ENCODE results near the gene ZNF212. TPM values are rescaled to one million over a fixed set of nuclear protein-coding genes. Genes with fewer than 3 reads are reported as not detected.

ZNF212 gene
- polyA plus RNA-seq, 10 donors: 7.4 to 11.1 (median 9.3) TPM

DNA sequence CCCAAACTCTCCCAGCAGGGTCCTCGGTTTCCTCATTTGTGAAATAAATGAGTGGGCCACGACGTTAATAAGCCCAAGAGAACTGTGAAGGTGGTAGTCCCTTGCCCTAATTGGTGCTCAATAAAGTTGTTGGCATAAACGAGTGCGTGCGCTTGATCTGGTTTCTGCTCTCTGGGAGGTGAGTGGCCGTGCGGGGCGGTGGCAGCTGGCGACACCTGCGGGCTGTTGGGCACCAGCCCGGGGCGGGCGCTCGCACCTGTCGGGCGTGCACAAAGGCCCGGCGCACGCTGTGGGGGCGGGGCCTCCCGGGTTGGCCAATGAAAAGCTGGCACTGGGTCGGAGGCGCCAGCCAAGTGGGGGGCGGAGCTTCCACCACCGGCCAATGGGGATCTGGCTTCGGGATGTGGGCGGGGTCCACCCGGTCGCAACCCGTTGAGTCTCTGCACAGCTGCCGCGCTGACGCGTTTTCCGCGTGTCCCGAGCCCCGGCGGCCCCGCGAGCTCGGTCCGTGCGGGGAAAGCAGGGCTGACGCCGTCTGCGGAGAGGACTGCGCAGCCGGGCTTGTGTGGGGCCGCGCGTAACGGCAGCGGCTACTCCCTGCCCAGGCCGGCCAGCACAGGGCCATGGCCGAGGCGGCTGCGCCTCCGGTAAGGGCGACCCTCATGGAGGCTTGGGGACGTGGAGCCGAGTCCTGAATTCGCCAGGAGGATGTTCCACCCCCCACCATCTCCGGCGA lies 45.6 kb downstream of the ZNF212 start:
- DNase-seq: peak; percentile 86 to 95 (median 91)

DNA sequence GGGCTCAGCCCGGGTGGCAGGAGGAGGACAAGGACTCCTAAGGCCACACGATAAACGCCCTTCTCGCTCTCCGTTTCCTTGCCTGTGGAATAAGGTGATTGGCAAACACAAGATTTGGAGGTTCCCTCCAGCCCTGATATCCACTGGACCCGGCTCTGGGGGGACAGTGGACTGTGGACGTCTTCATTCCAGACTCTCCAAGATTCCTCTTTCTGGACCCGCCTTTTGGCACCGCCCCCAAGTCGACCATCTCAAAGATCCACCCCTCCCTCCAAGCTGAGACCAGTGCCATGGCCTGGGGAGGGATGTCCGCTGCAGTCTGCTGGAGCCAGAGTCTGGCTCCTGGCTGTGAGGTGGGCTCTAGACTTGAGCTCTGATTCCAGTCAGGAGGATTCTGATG lies 46.2 kb downstream of the ZNF212 start:
- DNase-seq: peak in 2 of 3 donors; percentile 44 to 70

DNA sequence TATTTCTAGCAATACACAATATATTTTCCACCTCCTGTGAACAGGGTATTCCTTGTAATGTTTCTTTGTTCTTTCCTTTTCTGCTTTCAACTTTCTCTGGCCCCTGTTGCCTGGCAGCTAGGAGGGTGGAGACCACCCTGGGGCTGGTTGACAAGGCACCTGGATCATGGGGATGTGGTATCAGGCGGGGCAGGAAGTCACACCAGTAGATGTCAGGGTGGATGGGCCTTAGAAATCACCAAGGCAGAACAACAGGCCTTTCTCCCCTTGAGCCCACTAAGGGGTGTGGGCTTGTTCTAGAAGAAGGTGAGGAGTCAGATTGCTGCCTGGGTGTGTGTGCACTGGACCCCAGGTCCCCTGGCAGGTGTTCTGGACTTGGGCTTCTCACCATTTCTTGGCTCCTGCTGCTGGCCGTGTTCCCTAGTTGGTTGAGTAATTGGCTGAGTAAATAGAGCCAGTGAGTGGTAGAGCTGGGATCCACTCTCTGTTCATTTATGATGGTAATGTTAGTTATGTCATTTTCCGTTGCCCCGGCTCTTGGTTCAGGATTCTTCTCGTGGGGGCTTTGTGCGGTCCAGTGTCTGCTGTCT lies 47.5 kb downstream of the ZNF212 start:
- no peak for DNase-seq

DNA sequence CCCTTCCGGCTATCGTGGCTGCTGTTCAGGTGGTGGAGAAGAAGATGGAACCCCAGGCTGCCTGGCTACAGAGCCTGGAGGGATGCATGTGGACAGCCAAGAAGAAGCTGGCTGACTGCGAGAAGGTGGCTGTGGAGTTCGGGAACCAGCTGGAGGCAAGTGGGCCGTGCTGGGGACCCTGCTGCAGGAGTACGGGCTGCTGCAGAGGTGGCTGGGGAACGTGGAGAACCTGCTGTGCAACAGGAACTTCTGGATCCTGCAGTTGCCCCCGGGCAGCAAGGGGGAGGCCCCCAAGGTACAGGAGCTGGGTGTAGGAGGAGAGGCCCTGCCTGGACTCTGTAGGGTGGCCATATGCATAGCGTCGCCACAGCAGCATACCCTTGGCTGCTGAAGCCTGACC lies 48.2 kb downstream of the ZNF212 start:
- no peak for DNase-seq

DNA sequence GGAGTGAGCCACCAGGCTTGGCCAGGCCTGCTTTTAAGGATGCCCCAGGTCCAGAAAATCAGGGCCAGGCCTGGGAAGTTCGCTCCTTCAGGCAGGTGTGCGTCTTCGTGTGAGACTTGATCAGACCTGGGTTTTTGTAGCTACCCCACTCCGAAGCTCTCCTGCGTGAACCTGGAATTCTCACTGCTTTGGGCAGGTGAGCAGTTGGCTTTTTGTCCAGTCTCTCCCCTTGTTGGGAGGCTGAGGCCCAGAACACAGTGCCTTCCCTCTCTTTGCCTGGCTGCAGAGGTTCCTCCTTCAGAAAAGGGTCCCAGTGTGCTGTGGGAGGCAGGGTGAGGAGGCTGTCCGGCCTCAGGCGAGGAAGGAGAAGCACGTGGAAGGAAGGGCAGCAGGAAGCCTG lies 49.8 kb downstream of the ZNF212 start:
- no peak for DNase-seq

DNA sequence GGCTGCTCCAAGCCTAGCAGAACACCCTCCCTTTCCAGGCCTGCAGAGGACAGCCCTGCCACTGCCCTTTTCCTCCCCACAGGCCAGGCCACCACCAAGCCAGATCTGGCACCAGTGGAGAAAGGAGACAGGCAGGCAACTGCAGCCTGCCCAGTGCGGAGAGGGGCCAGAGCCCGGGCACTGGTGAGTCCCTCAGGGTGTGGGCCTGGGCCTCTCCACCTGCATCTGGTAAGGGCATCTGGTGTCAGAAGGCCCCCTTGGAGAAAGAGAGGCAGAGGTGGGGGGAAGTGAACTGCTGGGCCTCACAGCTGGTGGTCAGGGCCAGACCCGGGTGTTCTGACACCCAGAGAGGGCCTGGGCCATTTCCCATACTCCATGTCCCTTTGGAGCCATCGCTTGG lies 50.4 kb downstream of the ZNF212 start:
- DNase-seq: no peak

GRCh38 chr7:149291036-149291780 lies 51.8 kb downstream of the ZNF212 start:
- no peak for DNase-seq

- no peak for DNase-seq
These were observed 52.5 kb downstream of the ZNF212 start for GRCh38 chr7:149291781-149292461.

DNA sequence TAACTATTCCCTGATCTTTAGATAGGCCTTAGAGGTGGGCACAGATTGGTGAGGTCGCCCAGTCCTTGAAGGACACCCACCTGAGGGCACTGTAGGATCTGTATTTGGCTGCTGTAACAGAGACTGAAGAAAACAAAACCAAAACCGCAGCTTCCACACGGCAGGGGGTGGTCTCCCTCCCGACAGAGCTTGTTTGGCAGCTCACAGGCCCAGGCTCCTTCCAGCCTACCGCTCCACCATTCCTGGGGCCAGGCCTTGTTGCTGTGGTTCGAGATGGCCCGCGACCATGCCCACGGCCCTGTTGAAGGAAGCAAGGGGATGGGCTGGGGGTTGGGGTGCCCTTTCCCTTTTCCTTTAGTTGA lies 53.0 kb downstream of the ZNF212 start:
- no peak for DNase-seq

DNA sequence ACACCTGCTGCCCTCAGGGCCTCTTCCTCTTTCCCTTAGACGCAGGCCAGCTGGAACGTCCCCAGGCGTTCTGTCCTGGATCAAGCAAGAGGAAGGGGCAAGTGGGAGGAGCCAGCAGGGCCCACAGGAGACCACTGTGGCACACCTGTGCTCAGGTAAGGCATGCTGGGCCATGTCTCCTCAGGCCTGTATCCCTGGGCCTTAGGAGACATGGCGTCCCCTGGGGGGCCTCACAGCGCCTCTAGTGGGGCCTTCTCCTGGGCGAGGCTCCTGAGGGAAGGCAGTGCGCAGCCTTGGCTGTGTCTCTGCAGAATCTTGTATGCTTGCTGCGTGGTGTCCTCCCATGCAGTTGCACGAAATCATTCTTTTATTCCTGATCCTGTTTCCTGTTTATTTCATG lies 53.9 kb downstream of the ZNF212 start:
- no peak for DNase-seq

DNA sequence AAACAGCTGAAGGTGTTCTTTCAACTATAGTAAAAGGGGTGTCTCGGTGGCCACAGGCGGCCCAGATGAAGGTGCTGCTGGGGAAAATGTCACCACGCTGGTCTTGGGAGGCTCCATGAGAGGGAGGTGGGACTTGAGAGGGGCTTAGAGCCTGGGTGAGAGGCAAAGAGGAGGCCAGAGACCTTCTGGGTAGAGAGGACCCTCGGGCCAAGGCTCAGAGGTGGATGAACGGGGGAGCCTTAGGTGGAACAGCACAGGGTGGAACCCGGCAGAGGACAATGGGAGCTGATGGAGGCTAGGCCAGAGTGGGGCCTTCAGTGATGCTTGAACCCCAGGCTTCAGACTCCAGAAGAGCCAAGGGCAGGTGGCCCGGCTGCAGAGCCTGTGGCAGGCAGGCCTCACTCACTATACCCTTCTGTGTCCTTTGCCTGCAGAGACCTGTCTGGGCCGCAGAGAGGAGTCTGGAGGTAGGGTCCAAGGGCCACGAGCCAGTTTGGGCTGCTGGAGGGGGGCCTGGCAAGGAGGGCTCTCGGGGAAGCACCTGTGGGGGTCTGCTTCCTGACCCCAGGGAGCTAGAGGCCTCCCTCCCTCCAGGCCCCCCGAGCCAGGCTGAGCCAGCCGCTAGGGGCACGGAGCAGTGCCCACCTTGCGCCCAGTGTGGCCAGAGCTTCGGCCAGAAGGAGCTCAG lies 54.6 kb downstream of the ZNF212 start:
- DNase-seq: no peak

- no peak for DNase-seq
These were observed 55.4 kb downstream of the ZNF212 start for GRCh38 chr7:149294634-149295480.

DNA sequence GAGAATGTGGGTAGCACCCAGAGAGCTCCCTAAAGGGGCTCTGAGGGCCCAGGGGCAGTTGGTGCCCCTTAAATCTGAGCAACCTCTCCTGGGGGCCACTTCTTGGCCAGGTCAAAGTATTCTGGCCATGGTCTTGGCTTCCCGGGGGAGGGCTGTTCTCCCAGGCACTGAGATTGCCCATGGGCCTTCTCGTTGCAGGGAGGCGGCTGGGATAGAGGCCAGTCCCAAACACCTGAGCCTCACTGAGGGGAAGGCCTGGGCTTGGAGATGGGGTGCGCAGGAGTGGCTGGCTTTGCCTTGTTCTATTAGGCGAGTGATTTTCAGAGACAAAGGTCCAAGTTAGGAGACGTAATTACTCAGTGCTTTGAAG lies 56.0 kb downstream of the ZNF212 start:
- no peak for DNase-seq

- no peak for DNase-seq
These were observed 56.9 kb downstream of the ZNF212 start for GRCh38 chr7:149296368-149296767.

DNA sequence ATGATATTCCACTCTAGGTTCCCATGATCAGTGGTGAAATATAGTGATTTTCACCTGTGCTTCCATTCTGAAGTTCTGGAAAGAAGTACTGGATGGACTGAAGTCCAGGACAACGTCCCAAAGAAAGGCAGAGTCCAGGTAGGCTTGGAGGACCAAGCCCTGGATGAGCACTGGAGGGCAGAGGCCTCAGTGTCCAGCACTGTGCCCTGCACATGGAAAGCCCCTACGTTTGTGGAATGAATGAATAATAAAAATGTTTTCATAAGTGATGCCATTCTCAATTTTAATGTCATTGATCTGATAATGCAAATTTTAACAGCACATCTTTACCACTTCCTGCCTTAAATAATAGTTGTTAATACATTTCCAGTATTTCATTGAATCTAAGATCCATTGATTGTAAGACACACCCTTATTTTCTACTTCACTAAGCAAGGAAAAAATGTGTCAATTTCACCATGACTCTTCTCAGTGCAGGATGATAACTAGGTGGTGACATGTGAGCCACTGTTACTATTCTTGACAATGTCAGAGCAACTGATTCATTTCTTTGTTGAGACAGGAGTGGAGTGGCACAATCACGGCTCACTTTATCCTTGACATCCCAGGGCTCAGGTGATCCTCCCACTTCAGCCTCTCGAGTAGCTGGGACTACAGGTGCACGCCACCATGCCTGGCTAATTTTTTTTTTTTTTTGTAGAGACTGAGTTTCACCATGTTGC lies 57.7 kb downstream of the ZNF212 start:
- DNase-seq: no peak

DNA sequence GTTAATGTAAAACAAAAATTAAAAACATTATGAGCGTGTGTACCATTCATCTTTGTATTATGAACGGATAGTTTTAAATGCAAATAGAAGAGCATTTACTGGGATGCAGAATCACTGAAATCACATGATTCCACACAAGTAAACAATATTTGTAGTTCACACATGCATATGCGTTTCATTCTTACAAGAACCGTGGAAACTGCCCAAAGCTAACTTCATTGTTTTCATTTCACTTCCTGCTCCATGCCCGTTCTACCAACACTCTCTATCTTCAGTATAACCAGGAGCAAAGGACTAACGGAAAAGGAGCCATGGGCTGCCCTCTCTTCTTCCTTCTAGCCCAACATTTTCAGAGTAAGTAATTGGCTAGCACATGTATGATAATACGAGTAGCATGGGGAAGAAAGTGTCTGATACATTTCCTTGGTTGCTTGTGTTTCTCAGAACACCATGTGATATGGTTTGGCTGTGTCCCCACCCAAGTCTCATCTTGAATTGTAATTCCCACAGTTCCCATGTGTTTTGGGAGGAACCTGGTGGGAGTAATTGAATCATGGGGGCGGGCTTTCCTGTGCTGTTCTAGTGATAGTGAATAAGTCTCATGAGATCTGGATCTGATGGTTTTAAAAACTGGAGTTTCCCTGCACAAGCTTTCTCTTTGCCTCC lies 61.3 kb downstream of the ZNF212 start:
- no peak for DNase-seq

- DNase-seq: no peak
These were observed 62.8 kb downstream of the ZNF212 start for GRCh38 chr7:149302222-149302621.

GRCh38 chr7:149302865-149303264 lies 63.4 kb downstream of the ZNF212 start:
- DNase-seq: no peak

DNA sequence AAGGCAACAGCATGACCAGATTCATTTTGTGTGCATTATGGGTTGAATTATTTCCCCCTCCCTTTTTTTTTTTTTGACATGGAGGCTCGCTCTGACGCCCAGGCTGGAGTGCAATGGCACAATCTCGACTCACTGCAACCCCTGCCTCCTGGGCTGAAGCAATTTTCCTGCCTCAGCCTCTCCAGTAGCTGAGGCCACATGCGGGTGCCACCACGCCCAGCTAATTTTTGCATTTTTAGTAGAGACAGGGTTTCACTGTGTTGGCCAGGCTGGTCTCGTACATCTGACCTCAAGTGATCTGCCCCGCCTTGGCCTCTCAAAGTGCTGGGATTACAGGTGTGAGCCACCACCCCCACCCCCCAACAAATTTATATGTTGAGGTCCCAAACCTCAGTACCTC lies 64.6 kb downstream of the ZNF212 start:
- no peak for DNase-seq
